Measurements from ENCODE around the gene ATP2B3. TPM values are rescaled to one million over a fixed set of nuclear protein-coding genes. Genes with fewer than 3 reads are reported as not detected.

The ATP2B3 gene
- total and polyA plus RNA-seq, 2 experiments from 2014 or later = 0.17 TPM; not detected in 1

GRCh38 chrX:153612413-153612812 lies 95.0 kb downstream of the ATP2B3 start:
- no peaks in the 10 kb centered on the region for H3K4me1 ChIP-seq (ENCODE audit: insufficient read depth)
- H2AFZ ChIP-seq = no peak overlapping the region
- no peaks in the 10 kb centered on the region for H3K9me3 Mint-ChIP-seq
- ATAC-seq (no peak), DNase-seq (ENCODE audit: low spot score) (no peak)
- H3K36me3 Mint-ChIP-seq (ENCODE audit: low read depth) = no peaks in the 10 kb centered on the region
- H3K27ac ChIP-seq (ENCODE audit: low read depth) = no peak overlapping the region
- no peaks in the 10 kb centered on the region for H3K36me3 ChIP-seq (ENCODE audit: insufficient read depth)
- H3K79me2 ChIP-seq (replicated peaks; ENCODE audit: insufficient read depth) = no peaks in the 10 kb centered on the region
- no peak overlapping the region for H3K4me3 Mint-ChIP-seq
- H3K4me1 Mint-ChIP-seq = no peaks in the 10 kb centered on the region
- peaks cover 8% of the 10 kb centered on the region for H3K27me3 Mint-ChIP-seq (ENCODE audit: insufficient read depth, low read depth, poor library complexity)
- no peak overlapping the region for H3K27ac Mint-ChIP-seq
- H3F3A ChIP-seq (replicated peaks; ENCODE audit: low read depth) = no peaks in the 10 kb centered on the region
- no peak overlapping the region for H3K4me3 ChIP-seq
- H3K27me3 ChIP-seq (ENCODE audit: insufficient read depth) = peaks cover 18% of the 10 kb centered on the region
- no peaks in the 10 kb centered on the region for H4K20me1 ChIP-seq (replicated peaks; ENCODE audit: insufficient read depth)
- H3K4me2 ChIP-seq = no peak overlapping the region
- TF ChIP-seq JUNB (IDR thresholded peaks at IDR 0.05; ENCODE audit: unreplicated experiment) (no peak), STAT1 (IDR thresholded peaks at IDR 0.05; ENCODE audit: unreplicated experiment) (no peak), NANOG (IDR thresholded peaks at IDR 0.05; ENCODE audit: borderline replicate concordance) (no peak), ZNF462 (CRISPR knock-in tag; IDR thresholded peaks at IDR 0.05) (no peak), EZH2 (IDR thresholded peaks at IDR 0.05; ENCODE audit: low read depth, unreplicated experiment) (no peak), ETS1 (IDR thresholded peaks at IDR 0.05) (no peak), CREB1 (CRISPR knock-in tag; IDR thresholded peaks at IDR 0.05; ENCODE audit: low read depth) (no peak), EZH2phosphoT487 (IDR thresholded peaks at IDR 0.05; ENCODE audit: unreplicated experiment) (no peak), REST (IDR thresholded peaks at IDR 0.05; ENCODE audit: unreplicated experiment) (no peak), CTCF (conservative IDR thresholded peaks at IDR 0.05; ENCODE audit: low read depth in 2 of 2) (no peak), ZNF114 (CRISPR knock-in tag; IDR thresholded peaks at IDR 0.05) (no peak), POLR2AphosphoS5 (IDR thresholded peaks at IDR 0.05; ENCODE audit: low read depth) (no peak), ZNF331 (CRISPR knock-in tag; IDR thresholded peaks at IDR 0.05; ENCODE audit: low read depth) (no peak)
- H3K9me2 ChIP-seq (ENCODE audit: insufficient read depth) = no peaks in the 10 kb centered on the region

Measured in GM23338 (cell line).